K562 (cell line): Measurements from ENCODE around the gene SLC7A4. TPM values are rescaled to one million over a fixed set of nuclear protein-coding genes. Genes with fewer than 3 reads are reported as not detected.

Source experiments
- ETV6 ChIP-seq, 3 experiments: fragments of 150-350 bp in 1 of 3; sonication (generic) in 1 of 3; formaldehyde crosslinking in 1 of 3; IDR thresholded peaks; 2 replicates each; pipeline versions ENCODE4 v1.6.1 to v1.8.0; 2014 to 2022; ENCODE audit warnings: borderline replicate concordance in 2 of 3, low read depth in 2 of 3, antibody characterized with exemption in 1 of 3, low read length in 1 of 3, mild to moderate bottlenecking in 1 of 3, missing genetic modification reagents in 1 of 3
- NEUROD1 ChIP-seq: fragments of 150-350 bp; IDR thresholded peaks from 2 replicates; pipeline ENCODE4 v1.6.1; 2014; ENCODE audit warnings: borderline replicate concordance, low read length, low read depth; ENCODE audit not compliant: partially characterized antibody
- POU5F1 ChIP-seq: fragments of 150-350 bp; IDR thresholded peaks from 2 replicates; pipeline ENCODE4 v1.6.1; 2014; ENCODE audit warnings: borderline replicate concordance, low read length, low read depth, mild to moderate bottlenecking; ENCODE audit not compliant: partially characterized antibody
- RNF2 ChIP-seq: sonication (generic); IDR thresholded peaks from 2 replicates; pipeline ENCODE4 v1.6.1; 2016
- SETDB1 ChIP-seq: IDR thresholded peaks from one replicate; pipeline ENCODE4 v1.6.1; 2012; ENCODE audit warnings: low read length, control low read depth, inconsistent platforms
- ZNF212 ChIP-seq: fragments of 450-650 bp; formaldehyde crosslinking; IDR thresholded peaks from 2 replicates; pipeline ENCODE4 v1.4.0; 2020; ENCODE audit warnings: mild to moderate bottlenecking
- ZNF282 ChIP-seq: sonication (generic); formaldehyde crosslinking; IDR thresholded peaks from 2 replicates; pipeline ENCODE4 v1.8.1; 2023; ENCODE audit warnings: missing genetic modification reagents
- ZNF76 ChIP-seq: fragments of 250-450 bp; sonication (Bioruptor Pico); IDR thresholded peaks from 2 replicates; pipeline ENCODE4 v1.4.0; 2020; ENCODE audit warnings: mild to moderate bottlenecking, moderate library complexity, borderline replicate concordance
- polyA plus RNA-seq, 8 experiments: library from polyadenylated mRNA; depleted of rRNA in 4 of 8; stranded (reverse) in 5 of 8; unstranded in 3 of 8; fragments of >200 nt; fragmentation: Nextera tagmentation in 2 of 8; fragmentation: Illumina TruSeq in 1 of 8; extraction: Ambion mirVana in 2 of 8; extraction: Trizol in 1 of 8; gene quantifications; 2 replicates each; pipeline versions ENCODE4 v1.2.1 to v1.2.3, GENCODE V29; 2011 to 2014; ENCODE audit warnings: inconsistent platforms in 1 of 8, missing spikeins in 1 of 8
- total RNA-seq, 7 experiments: library from RNA; depleted of rRNA in 6 of 7; stranded (reverse); fragments of >200 nt in 6 of 7; fragmentation: Illumina TruSeq in 2 of 7; extraction: Trizol in 2 of 7; gene quantifications; 2 replicates each; pipeline versions ENCODE4 v1.2.1 to v1.2.3, GENCODE V29; 2011 to 2021; ENCODE audit warnings: low replicate concordance in 1 of 7
- TF ChIP-seq, protein P1 (sequence below), 2 experiments: fragments of 450-650 bp; IDR thresholded peaks; 2 replicates each; pipeline ENCODE4 v1.6.1; 2018; ENCODE audit warnings: mild to moderate bottlenecking in 2 of 2, low read depth in 1 of 2; ENCODE audit not compliant: partially characterized antibody in 2 of 2
- TF ChIP-seq, protein P2 (sequence below): sonication (generic); formaldehyde crosslinking; IDR thresholded peaks from 2 replicates; pipeline ENCODE4 v1.8.0; 2023; ENCODE audit warnings: missing genetic modification reagents, mild to moderate bottlenecking, borderline replicate concordance
- TF ChIP-seq, protein P3 (sequence below): fragments of 250-450 bp; sonication (Bioruptor Pico); IDR thresholded peaks from 2 replicates; pipeline ENCODE4 v1.4.0; 2020; ENCODE audit warnings: borderline replicate concordance
- TF ChIP-seq, protein P4 (sequence below): fragments of 250-450 bp; sonication (Bioruptor Pico); IDR thresholded peaks from 2 replicates; pipeline ENCODE4 v1.5.0; 2020; ENCODE audit warnings: mild to moderate bottlenecking, borderline replicate concordance

SLC7A4 gene
- total and polyA plus RNA-seq, 9 of the 15 experiments (the other 6 are each of a cell fraction or from before 2014, with no cell fraction given): not detected

DNA sequence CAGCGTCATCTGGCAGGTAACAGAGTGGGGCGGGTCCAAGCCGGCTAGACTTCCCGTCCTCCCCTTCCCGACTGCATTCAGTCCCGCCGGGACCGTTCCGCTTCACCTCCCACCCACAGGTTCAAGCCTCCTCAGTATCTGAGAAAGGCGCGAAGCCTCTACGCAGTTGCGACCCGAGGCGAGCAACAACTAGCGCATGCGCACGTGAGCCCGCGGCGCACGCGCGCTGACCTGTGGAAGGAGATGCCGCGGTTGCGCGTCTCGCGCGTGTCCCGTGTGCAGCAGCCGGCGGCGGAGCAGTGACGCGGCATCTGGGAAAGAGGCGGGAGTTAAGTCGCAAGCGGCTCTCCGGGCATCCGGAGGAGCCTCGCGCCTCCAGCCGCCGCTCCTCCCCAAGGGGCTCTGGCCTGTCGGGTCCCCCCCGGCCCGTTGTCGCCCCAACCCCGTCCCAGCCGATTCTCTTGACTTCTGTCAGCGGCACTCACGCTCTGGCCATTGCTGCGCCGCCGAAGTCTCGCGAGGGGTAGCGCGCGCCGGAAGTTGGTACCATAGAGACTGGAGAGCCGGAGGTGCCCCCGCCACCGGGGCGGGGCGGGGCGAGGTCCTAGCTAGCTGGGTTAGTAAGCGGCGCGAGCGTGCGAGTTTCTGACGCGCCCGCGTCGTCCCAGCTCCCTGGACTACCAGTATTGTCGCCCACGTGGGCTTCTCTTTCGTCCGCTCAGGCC lies 30.6 kb downstream of the SLC7A4 start, which contains the start of gene THAP7 (continued):
- TF ChIP-seq, protein P1, sequence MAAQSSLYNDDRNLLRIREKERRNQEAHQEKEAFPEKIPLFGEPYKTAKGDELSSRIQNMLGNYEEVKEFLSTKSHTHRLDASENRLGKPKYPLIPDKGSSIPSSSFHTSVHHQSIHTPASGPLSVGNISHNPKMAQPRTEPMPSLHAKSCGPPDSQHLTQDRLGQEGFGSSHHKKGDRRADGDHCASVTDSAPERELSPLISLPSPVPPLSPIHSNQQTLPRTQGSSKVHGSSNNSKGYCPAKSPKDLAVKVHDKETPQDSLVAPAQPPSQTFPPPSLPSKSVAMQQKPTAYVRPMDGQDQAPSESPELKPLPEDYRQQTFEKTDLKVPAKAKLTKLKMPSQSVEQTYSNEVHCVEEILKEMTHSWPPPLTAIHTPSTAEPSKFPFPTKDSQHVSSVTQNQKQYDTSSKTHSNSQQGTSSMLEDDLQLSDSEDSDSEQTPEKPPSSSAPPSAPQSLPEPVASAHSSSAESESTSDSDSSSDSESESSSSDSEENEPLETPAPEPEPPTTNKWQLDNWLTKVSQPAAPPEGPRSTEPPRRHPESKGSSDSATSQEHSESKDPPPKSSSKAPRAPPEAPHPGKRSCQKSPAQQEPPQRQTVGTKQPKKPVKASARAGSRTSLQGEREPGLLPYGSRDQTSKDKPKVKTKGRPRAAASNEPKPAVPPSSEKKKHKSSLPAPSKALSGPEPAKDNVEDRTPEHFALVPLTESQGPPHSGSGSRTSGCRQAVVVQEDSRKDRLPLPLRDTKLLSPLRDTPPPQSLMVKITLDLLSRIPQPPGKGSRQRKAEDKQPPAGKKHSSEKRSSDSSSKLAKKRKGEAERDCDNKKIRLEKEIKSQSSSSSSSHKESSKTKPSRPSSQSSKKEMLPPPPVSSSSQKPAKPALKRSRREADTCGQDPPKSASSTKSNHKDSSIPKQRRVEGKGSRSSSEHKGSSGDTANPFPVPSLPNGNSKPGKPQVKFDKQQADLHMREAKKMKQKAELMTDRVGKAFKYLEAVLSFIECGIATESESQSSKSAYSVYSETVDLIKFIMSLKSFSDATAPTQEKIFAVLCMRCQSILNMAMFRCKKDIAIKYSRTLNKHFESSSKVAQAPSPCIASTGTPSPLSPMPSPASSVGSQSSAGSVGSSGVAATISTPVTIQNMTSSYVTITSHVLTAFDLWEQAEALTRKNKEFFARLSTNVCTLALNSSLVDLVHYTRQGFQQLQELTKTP (IDR thresholded peaks at IDR 0.05; ENCODE audit: low read depth in 1 of 2, partially characterized antibody in 2 of 2): no peak
- TF ChIP-seq, protein P2, sequence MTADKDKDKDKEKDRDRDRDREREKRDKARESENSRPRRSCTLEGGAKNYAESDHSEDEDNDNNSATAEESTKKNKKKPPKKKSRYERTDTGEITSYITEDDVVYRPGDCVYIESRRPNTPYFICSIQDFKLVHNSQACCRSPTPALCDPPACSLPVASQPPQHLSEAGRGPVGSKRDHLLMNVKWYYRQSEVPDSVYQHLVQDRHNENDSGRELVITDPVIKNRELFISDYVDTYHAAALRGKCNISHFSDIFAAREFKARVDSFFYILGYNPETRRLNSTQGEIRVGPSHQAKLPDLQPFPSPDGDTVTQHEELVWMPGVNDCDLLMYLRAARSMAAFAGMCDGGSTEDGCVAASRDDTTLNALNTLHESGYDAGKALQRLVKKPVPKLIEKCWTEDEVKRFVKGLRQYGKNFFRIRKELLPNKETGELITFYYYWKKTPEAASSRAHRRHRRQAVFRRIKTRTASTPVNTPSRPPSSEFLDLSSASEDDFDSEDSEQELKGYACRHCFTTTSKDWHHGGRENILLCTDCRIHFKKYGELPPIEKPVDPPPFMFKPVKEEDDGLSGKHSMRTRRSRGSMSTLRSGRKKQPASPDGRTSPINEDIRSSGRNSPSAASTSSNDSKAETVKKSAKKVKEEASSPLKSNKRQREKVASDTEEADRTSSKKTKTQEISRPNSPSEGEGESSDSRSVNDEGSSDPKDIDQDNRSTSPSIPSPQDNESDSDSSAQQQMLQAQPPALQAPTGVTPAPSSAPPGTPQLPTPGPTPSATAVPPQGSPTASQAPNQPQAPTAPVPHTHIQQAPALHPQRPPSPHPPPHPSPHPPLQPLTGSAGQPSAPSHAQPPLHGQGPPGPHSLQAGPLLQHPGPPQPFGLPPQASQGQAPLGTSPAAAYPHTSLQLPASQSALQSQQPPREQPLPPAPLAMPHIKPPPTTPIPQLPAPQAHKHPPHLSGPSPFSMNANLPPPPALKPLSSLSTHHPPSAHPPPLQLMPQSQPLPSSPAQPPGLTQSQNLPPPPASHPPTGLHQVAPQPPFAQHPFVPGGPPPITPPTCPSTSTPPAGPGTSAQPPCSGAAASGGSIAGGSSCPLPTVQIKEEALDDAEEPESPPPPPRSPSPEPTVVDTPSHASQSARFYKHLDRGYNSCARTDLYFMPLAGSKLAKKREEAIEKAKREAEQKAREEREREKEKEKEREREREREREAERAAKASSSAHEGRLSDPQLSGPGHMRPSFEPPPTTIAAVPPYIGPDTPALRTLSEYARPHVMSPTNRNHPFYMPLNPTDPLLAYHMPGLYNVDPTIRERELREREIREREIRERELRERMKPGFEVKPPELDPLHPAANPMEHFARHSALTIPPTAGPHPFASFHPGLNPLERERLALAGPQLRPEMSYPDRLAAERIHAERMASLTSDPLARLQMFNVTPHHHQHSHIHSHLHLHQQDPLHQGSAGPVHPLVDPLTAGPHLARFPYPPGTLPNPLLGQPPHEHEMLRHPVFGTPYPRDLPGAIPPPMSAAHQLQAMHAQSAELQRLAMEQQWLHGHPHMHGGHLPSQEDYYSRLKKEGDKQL (CRISPR knock-in tag): no peak
- peak; percentile 91 for TF ChIP-seq POU5F1
- TF ChIP-seq NEUROD1: peak; percentile 89
- TF ChIP-seq, protein P3, sequence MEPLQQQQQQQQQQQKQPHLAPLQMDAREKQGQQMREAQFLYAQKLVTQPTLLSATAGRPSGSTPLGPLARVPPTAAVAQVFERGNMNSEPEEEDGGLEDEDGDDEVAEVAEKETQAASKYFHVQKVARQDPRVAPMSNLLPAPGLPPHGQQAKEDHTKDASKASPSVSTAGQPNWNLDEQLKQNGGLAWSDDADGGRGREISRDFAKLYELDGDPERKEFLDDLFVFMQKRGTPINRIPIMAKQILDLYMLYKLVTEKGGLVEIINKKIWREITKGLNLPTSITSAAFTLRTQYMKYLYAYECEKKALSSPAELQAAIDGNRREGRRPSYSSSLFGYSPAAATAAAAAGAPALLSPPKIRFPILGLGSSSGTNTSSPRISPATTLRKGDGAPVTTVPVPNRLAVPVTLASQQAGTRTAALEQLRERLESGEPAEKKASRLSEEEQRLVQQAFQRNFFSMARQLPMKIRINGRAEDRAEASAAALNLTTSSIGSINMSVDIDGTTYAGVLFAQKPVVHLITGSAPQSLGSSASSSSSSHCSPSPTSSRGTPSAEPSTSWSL: peak; percentile 96
- no peak for TF ChIP-seq ZNF282 (CRISPR knock-in tag)
- TF ChIP-seq, protein P4, sequence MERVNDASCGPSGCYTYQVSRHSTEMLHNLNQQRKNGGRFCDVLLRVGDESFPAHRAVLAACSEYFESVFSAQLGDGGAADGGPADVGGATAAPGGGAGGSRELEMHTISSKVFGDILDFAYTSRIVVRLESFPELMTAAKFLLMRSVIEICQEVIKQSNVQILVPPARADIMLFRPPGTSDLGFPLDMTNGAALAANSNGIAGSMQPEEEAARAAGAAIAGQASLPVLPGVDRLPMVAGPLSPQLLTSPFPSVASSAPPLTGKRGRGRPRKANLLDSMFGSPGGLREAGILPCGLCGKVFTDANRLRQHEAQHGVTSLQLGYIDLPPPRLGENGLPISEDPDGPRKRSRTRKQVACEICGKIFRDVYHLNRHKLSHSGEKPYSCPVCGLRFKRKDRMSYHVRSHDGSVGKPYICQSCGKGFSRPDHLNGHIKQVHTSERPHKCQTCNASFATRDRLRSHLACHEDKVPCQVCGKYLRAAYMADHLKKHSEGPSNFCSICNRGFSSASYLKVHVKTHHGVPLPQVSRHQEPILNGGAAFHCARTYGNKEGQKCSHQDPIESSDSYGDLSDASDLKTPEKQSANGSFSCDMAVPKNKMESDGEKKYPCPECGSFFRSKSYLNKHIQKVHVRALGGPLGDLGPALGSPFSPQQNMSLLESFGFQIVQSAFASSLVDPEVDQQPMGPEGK (CRISPR knock-in tag): no peak
- TF ChIP-seq ZNF76: peak; percentile 93; the same call in 1 of the 2 replicates
- peak; percentile 92 for TF ChIP-seq ZNF212 (CRISPR knock-in tag)
- peak in 1 of 2 experiments; percentile 15; a peak in 1 of 4 replicates for TF ChIP-seq ETV6 (IDR thresholded peaks at IDR 0.05; ENCODE audit: borderline replicate concordance in 1 of 2, low read depth in 2 of 2, low read length in 1 of 2)
- no peak for TF ChIP-seq ETV6 (CRISPR knock-in tag; IDR thresholded peaks at IDR 0.05; ENCODE audit: borderline replicate concordance)
- peak; percentile 99 for TF ChIP-seq SETDB1
- no peak for TF ChIP-seq RNF2
